Left renal pelvis (tissue), 4 donors: ENCODE results near the gene ELOVL6. TPM values are rescaled to one million over a fixed set of nuclear protein-coding genes. Genes with fewer than 3 reads are reported as not detected.
"Not testable (repeated sequence)": the region's sequence is repeated elsewhere in the genome, so short reads cannot be mapped to it uniquely, and the experiment has no call there.

Experiments used
- DNase-seq, 4 donors: peaks; one replicate each; pipeline ENCODE4 v3.0.0-alpha.2; 2013; ENCODE audit warnings: low read depth in 4 of 4, low spot score in 3 of 4
- polyA plus RNA-seq, 4 donors: library from polyadenylated mRNA; unstranded; fragments of 120-200 nt; gene quantifications; one replicate each; pipeline ENCODE4 v1.2.1, GENCODE V29; 2013; ENCODE audit not compliant: insufficient read length in 4 of 4

The ELOVL6 gene
- polyA plus RNA-seq, 4 donors, result 29.2 to 39.9 (median 32.5) TPM

DNA sequence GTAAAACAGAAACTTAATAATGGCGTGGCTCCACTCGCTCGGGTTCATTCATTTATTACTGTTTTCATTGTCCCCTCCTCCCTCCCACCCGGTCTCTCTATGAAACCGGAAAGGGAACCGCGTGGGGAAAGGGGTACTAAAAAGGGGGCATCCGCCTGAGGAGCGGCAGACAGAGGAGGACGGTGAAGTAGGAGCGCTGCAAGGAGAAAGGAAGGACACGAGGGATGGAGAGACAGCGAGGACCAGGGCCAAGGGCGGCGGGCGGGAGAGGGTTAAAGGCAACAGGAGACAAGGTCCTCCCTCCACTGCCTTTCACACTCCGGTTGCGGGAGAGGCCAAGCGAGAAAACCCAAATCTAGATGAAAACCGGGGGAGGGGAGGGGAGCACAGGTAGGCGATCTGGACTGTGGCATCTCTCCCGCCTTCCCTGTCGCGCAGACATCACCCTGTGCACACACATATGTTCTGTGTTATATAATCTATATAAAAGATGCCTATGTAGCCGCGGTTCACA lies 829 bp downstream of the ELOVL6 start:
- peak in 1 of 4 donors; percentile 51 for DNase-seq

- no peak for DNase-seq
Measured at GRCh38 chr4:110196871-110197528, 1.4 kb downstream of the ELOVL6 start.

- DNase-seq, result peak in 1 of 4 donors; percentile 60
Measured at GRCh38 chr4:110196206-110196870, 2.1 kb downstream of the ELOVL6 start.

DNA sequence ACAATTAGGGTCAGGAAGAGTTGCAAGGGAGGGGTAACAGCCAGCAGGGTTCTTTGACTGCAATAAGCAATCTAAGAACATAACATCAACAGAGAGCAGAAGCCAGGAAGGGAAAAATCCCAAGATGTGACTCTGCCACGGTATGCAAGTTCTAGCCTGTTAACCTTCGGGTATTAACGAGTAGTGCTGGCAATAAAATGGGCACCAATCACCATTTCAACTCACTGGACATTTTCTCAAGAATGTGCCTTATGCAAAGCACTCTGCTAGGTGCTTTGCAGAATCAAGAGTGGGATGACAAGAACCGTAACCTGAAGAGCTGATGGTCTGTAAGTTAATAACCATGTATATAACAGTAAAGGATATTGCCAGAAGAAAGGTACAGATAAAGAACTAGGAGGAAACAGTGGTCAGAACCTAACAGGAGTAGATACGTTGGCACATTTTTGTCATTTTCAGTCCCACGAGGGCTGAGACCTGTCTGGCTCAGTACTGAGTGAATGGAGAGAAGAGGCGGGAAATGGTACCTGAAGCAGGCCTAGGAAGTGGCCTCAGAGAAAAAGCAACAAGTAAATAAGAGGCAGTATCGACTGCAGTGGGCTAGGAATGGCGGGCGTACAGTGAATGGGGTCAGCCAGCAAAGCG lies 2.7 kb downstream of the ELOVL6 start:
- DNase-seq, result no peak

DNA sequence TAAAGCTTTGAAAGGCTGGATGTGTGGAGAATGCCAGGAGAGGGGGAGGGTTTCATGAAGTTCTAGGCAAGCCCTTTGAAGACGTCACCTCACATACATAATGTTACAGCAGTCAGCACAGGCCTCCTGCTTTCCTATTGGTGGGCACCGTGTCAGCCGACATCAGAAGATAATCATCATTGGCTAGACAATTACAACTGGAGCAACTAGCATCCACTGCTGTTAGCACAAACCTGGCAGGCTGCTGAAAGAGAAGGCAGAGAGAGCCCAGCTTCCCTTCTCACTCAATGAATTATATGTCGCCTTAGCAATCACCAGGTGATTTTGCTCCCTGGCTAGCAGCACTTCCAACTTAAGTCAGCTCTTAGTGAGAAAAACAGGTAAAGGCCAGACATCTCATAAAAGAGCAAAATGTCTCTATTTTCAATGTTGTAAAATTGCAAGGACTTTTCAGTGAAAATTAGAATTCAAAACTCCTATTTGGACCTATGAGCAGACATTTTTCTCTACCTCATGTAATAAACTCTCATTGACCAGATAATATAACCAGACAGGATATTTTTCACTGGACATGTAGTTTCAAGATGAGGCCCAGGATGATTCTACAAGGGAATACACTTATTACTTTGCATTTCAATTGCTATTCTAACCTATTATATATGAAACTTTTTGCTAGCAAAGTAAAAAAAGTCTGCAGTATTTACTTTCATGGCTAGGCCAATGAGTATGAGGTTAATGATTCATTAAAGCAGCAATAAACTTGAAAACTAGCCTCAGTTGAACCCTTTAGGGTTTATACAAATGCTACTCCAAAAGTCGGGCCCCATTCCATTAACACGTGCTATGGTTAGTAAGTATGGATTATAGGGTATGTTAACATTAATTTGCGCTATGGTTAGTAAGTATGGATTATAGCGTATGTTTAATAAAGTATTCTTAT lies 4.3 kb downstream of the ELOVL6 start:
- peak in 2 of 4 donors; percentile 60 to 80 for DNase-seq

- not testable (repeated sequence) for DNase-seq
Measured at GRCh38 chr4:110193287-110193686, 5.1 kb downstream of the ELOVL6 start.

GRCh38 chr4:110190249-110190648 lies 8.2 kb downstream of the ELOVL6 start:
- DNase-seq, result no peak

GRCh38 chr4:110188113-110188512 lies 10.3 kb downstream of the ELOVL6 start:
- no peak for DNase-seq

GRCh38 chr4:110184791-110185155 lies 13.6 kb downstream of the ELOVL6 start:
- DNase-seq, result no peak

DNA sequence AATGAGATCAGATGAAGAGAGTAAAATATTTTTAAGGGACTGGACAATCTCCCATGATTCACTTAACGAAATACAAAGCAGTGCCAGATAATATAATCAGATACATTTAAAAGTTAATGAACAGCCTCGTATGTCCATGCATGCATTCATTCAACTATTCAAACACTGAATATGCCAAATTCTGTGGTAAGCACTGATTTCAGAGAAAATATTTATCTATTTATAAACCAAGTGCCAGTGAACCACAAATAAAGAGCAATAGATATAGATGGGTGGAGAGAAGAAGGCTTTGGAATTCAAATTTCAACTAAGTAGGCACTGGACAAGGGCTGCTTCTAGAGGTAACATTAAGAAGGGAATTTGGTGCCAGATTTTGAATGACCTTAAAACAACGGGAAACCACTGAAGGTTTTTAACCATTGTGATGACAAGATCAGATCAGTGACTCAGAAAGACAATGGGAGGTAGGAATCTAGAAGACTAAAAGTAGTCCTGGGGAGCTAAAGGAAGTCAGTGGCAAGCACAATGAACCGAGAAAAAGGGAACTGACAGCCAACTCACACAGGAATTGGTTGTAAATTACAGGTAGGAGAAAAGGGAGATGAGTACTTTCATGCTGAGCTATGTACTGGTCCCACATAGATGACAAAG lies 14.2 kb downstream of the ELOVL6 start:
- DNase-seq, result no peak

DNA sequence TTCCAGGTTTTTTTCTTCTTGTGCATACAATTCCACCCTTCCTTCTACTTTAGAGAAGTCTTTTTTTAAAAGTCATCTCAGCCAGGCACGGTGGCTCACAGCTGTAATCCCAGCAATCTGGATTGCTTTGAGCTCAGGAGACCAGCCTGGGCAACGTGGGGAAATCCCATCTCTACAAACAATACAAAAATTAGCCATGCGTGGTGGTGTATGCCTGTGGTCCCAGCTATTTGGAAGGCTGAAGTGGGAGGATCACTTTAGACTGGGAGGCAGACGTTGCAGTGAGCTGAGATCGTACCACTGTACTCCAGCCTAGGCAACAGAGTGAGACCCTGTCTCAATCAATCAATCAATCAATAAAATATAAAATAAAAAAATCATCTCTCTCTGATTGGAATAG lies 14.8 kb downstream of the ELOVL6 start:
- DNase-seq, result no peak

DNA sequence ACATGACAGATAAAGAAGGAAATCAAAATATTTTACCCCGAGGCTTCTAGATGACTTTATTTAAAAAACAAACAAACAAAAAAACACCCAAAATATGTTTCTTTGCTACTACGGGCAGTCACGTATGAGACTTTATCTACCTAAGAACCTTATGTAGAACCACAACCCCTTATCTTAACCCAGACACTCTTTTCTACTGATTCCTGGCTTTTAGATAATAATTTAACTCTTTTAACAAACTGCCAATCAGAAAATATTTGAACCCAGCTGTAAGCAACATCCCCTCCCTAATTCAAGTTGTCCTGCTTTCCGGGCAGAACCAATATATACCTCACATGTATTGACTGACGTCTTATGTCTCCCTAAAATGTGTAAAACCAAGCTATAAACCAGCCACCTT lies 15.4 kb downstream of the ELOVL6 start:
- no peak for DNase-seq

GRCh38 chr4:110181890-110182289 lies 16.5 kb downstream of the ELOVL6 start:
- DNase-seq, result no peak

- DNase-seq, result no peak
Measured at GRCh38 chr4:110175634-110176033, 22.8 kb downstream of the ELOVL6 start.

DNA sequence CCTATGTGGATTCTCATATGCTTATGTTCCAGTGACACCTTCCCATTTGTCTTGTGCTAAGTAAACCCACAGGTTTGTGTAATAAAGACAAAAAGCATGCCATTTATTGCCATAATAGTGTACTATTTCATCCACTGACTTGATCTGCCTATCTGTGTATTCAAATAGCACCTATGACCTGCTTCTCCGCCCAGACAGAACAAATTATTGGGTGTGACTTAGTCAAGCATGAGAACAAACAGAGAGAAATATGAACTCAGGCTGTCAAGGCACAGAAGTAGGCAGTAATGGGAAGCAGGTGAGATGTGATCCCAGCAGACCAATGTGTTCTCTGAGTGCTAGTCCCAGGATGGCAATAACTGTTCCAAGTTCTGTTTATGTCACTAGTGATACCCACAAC lies 25.4 kb downstream of the ELOVL6 start:
- no peak for DNase-seq

DNA sequence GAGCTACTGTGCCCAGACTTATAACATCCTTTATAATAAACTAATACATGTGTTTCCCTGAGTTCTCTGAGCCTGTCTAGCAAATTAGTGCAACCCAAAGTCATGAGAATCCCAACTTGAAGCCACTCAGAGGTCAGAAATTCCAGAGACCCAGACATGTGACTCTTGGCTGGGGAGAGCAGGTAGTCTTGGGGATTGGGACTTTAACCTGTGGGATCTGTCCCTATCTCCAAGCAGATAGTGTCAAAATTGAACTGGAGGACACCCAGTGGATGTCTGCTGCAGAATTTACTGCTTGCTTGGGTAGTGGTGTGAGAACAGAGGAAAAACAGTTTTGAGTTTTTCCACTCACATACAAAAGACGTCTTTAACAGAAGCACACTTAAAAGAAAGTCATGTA lies 26.4 kb downstream of the ELOVL6 start:
- no peak for DNase-seq

- DNase-seq, result no peak
Measured at GRCh38 chr4:110170861-110171260, 27.6 kb downstream of the ELOVL6 start.

- no peak for DNase-seq
Measured at GRCh38 chr4:110165382-110166286, 32.8 kb downstream of the ELOVL6 start.

DNA sequence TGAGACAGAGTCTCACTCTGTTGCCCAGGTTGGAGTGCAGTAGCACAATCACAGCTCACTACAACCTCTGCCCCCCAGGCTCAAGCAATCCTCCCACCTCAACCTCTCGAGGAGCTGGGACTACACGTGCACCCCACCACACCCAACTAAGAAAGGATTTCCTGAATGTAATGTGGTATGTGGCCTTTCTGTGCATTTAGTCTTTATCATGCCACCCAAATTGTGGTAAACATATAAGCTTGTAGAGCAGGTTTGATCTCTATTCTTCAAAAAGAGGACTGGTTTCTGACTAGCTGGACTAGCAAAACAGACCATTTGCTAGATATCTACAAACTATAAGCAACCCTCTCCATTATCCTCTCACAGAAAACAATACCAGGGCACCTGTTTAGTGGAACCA lies 33.6 kb downstream of the ELOVL6 start:
- no peak for DNase-seq
